ENCODE measurements around the gene GPR171.

- TF ChIP-seq CTCF (conservative IDR thresholded peaks at IDR 0.05; ENCODE audit: low read depth, low read length) (peak; percentile 93), EZH2 (IDR thresholded peaks at IDR 0.05; ENCODE audit: borderline replicate concordance, low read depth, low read length, poor library complexity, severe bottlenecking) (no peak)
Observed at GRCh38 chr3:151227807-151228665, 25.0 kb upstream of the GPR171 start.

All from A673 (cell line).